HG02870 (cell line): ENCODE data around the gene KNSTRN.

Source experiments
- ATAC-seq: cut with Tn5 transposase; IDR thresholded peaks from one replicate; pipeline ENCODE4 v1.9.1; 2021; ENCODE audit warnings: mild to moderate bottlenecking, moderate library complexity; ENCODE audit not compliant: unreplicated experiment

The KNSTRN gene

DNA sequence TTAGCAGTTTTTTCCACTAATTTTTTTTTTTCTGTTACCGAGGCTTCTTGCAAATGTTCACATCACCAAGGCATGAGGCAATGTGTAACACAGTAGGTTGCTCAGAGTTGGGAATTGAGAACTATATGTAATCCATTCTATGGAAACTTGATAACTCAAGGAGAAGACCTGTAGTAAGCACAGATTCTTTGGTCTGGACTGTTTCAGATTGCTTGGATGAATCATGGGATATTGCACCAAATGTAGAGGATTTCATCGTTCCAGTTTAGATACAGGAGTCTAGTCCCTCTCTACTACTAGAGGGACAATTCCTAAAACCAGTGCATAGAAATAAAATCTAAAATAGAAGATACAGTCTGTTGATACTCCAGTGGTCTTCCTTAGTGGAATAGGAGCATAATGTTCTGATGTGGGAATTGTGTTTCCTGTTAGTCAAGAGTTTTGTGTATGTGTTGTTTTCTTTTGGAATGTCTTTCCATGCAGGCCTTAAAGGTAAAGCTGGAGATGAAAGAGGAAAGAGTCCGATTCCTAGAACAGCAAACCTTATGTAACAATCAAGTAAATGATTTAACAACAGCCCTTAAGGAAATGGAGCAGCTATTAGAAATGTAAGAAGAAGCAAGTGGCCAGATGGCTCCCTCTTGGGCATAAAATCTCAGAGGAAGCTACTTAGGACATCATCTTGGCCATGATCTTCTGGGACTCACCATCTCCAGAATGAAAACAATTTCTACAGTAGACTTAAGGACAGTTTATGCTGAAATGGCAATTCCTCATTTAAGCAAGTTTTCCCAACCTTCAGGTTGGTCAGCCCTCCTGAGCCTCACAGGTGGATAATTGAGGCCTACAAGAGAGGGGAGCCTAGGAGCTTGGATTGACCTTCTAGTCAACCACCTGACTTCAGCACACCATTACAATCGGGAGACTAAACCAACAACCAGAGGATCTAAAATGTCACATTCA, 10.7 kb downstream of the KNSTRN start:
- ATAC-seq: no peak

DNA sequence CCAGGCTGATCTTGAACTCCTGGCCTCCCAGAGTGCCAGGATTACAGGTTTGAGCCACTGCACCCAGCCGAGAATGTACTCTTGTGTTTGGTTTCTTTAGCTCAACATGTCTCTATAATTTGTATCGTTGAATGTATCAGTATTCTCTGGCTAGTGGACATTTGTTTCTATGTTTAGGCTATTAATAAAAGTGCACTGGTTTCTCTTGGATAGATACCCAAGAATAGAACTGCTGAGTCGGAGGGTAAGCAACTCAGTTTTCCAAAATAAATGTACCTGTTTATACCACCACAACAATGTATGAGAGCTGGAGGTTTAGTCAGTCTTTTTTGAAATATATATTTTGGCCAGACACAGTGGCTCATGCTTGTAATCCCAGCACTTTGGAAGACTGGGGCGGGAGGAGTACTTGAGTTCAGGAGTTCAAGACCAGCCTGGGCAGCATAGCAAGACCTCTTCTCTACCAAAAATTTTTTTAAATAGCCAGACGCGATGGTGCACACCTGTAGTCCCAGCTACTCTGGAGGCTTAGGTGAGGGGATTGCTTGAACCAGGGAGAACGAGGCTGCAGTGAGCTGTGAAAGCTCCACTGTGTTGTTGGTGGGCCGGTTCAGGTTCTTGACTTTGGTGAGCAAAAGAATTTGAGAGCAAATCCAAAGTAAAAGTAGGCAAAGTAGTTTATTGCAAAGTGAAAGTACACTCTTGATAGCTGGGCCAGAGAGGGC, 15.3 kb downstream of the KNSTRN start:
- no peak for ATAC-seq

DNA sequence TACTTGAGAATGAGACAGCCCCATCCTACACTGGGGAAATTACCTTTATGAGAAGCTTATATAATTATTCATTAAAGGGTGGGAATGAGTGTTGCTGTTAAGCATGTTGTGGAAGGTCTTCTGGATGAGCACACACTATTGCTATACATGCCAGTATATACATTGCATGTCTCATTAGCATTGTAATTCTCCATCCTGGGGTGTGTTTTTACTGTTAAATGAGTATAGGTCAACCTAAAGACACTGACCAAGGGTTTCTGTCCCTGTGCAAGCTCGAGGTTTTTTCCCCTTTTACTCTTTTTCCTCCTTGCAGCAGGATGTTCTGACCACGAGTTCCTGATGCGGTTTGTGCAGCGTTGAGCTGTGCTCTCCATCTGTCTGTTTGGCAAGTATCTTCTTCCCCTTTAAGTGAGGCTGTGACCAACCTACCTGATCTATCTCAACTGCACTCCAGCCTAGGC, 15.9 kb downstream of the KNSTRN start:
- ATAC-seq: peak; percentile 89

DNA sequence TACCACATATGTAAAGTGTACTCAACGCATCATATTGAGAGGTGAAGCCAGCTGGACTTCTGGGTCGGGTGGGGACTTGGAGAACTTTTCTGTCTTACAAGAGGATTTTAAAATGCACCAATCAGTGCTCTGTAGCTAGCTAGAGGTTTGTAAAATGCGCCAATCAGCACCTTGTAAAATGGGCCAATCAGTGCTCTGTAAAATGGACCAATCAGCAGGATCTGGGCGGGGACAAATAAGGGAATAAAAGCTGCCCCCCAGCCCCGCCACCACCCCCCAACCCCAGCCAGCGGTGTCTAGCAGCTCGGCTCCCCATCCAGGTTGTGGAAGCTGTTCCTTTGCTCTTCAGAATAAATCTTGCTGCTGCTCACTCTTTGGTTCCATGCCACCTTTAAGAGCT, 16.8 kb downstream of the KNSTRN start:
- ATAC-seq: no peak

DNA sequence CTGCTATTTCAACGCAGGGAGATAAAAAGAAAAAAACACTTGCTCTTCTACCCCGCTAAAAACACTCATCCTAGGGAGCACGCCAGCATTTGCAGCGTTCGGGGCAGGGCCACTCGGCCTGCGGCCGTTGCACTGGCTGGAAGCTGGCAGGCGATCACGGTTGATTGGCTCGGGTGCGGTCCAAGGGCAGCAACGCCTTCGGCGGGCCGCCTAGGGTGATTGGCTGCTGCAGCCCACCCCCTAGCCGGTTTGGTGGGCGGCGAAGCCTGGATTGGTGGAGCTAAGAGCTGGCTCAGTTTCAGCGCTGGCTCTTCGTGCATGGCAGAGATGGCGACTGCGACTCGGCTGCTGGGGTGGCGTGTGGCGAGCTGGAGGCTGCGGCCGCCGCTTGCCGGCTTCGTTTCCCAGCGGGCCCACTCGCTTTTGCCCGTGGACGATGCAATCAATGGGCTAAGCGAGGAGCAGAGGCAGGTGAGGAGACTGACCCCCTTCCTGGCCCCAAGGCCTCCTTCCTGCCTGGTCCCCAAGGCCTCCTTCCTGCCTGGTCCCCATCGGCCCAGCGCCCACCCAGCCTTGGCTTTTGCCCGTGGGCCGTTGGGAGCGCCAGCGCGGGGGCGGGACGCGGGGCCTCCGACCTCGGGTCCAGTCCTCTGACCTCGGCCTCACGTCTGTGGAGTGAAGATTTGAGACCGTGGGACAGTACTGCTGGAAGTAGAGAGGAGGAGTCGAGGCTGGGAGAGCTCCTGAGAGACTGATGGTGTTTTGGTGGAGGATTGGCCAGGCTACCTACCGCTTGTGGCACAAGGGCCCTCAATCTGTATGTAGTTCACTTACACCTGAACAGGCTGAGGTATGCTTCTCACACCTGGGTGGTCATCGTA, 23.2 kb downstream of the KNSTRN start, which contains the start of gene IVD:
Gene IVD (plus strand): TSS at position 295 of the 881 bp plus-strand sequence. CDS start 33 bp downstream, at position 328.
- ATAC-seq: peak; percentile 69

DNA sequence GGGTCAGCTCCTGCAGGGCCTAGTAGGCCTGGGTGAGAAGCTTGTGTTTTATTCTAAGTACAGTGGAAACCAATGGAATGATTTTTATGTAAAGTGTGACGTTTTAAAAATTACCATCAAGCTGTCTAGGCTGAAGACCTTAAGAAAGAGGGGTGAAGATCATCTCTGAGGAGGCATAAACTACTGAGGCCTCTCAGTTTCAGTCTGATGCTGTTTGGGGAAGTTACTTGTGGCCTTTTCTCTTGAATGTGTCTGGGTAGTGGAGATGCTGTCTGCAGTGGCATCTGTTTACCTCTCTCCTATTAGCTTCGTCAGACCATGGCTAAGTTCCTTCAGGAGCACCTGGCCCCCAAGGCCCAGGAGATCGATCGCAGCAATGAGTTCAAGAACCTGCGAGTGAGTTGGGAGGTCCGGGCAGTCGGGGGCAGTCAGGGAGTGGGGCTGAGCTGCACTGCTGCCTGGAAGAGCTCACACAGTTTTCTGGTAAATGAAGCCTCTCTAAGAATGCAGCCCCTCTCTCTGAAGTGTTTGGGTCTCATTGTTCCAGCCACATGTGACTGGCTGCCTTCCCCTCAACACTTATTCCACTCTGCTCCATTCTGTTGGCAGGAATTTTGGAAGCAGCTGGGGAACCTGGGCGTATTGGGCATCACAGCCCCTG, 24.9 kb downstream of the KNSTRN start:
- ATAC-seq: peak; percentile 64

DNA sequence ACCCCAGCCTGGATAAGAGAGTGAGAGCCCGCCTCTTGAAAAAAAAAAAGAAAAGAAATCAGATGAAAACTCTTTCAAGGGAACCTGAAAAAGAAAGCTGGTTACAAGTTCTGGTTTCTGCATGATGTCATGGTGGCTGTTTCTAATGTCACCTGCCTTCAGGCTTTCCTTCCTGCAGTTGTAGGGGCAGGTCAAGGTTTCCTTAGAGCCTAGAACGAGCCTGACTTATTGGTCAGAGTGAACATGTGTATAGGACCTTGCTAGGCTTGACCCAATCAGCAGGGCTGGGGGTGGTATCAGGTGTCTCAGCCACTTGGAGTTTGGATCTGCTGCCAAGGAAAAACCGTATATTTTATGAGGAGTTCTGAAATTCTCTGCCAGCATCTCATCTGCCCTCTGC, 26.8 kb downstream of the KNSTRN start:
- peak; percentile 41 for ATAC-seq

DNA sequence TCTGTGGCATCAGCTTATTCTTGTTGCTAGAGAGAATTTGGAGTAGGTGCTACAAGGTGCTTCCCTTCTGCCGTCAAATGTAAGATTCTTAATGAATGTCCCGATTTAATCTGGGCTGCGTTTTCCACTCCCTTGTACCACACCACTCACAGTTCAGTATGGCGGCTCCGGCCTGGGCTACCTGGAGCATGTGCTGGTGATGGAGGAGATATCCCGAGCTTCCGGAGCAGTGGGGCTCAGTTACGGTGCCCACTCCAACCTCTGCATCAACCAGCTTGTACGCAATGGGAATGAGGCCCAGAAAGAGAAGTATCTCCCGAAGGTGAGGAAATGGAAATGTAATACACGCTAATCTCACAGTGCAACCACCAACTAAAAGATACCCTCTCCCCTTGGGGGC, 28.0 kb downstream of the KNSTRN start:
- no peak for ATAC-seq

DNA sequence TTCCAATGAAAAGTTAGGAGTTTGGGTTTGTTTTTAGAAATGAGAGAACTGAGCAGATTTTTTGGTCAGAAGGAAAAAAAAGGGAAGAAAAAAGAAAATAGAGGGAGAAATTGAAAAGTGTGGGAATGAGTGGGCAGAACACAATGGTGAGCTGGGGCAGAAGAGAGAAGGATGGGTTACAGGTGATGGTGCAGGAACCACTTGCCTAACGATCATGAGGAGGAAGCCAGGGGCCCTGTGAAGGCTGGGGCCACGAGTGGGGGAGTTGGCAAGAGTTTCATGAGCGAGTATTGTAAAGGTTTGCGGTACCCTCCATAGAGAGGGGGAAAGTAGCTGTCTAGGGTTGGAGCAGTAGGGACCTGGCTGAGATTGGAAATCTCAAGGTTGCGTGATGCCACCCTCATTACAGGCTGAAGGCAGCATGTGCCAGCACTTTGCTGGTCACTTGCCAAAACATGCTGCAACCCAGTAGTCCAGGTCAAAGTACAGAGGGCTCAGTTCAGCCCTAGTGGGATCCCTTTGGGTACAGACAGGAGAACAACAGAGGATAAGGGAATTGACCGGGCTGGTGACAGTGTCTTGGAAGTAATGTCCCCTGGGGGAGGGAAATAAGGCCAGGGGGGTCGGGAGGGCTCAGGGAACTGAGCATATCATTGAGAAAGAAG, 29.7 kb downstream of the KNSTRN start:
- ATAC-seq: no peak

DNA sequence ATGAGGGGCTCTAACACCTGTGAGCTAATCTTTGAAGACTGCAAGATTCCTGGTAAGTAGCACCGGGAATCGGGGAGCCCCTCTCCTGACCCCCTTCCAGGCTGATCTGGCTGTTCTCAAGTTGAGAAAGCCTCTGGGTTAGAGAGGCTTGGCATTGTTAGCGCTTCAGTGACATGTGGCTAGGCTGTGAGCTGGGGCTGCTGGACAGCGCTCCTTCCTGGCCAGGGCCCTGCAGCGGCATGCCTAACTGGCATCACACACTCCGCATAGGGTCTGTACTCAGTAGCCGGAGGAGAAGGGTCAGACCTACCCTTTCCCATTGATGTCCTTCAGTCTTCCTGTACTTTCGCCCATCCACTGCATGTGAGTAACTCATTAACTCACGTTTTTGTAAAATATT, 30.5 kb downstream of the KNSTRN start:
- ATAC-seq: no peak

DNA sequence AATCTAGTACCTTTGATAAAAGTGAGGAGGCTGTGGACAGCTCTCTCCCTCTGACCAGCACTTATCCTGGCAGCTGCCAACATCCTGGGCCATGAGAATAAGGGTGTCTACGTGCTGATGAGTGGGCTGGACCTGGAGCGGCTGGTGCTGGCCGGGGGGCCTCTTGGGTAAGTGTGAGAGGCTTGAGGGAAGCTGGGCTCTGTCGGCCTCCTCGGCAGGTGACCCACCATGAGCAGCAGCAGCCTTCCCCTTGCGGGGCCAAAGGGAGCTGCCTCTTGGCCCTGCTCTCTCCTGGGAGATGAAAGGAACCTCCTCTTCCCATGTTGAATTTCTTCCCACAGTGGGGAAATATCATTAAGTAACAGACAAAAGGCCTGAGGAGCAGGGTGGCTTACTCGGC, 32.3 kb downstream of the KNSTRN start:
- no peak for ATAC-seq

DNA sequence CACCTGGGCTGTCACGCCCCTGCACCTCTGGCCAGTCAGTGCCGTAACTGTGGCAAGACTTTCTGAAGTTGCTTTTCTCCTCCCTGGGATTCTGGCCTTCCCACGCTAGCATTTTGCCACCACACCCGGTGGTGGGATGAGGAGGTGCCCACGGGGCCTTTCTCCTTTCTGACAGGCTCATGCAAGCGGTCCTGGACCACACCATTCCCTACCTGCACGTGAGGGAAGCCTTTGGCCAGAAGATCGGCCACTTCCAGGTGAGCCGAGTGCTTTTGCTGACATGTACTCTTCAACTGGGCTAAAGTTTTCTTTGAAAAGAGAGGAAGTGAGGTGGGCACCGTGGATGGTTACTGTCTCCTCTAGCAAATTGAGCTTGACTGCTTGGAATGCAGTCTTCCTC, 32.7 kb downstream of the KNSTRN start:
- no peak for ATAC-seq

DNA sequence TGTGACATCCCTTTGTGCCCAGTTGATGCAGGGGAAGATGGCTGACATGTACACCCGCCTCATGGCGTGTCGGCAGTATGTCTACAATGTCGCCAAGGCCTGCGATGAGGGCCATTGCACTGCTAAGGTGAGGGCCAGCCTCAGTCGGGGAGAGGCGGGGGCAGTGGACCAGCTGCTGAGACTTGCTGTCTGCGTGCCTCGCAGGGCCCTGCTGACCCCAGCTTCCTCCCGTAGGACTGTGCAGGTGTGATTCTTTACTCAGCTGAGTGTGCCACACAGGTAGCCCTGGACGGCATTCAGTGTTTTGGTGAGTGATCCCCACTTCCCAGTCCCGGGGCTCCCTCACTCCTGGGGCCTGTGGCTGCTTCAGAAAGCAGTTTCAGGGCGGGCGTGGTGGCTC, 33.5 kb downstream of the KNSTRN start:
- no peak for ATAC-seq

DNA sequence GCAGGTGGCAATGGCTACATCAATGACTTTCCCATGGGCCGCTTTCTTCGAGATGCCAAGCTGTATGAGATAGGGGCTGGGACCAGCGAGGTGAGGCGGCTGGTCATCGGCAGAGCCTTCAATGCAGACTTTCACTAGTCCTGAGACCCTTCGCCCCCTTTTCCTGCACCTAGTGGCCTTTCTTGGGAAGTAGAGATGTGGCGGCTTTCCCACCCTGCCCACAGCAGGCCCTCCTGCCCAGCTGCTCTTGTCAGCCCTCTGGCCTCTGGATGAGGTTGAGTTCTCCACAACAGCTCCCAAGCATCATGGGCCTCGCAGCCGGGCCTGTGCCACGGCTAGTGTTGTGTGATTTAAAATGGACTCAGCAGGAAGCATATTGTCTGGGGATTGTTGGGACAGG, 35.6 kb downstream of the KNSTRN start:
- no peak for ATAC-seq

DNA sequence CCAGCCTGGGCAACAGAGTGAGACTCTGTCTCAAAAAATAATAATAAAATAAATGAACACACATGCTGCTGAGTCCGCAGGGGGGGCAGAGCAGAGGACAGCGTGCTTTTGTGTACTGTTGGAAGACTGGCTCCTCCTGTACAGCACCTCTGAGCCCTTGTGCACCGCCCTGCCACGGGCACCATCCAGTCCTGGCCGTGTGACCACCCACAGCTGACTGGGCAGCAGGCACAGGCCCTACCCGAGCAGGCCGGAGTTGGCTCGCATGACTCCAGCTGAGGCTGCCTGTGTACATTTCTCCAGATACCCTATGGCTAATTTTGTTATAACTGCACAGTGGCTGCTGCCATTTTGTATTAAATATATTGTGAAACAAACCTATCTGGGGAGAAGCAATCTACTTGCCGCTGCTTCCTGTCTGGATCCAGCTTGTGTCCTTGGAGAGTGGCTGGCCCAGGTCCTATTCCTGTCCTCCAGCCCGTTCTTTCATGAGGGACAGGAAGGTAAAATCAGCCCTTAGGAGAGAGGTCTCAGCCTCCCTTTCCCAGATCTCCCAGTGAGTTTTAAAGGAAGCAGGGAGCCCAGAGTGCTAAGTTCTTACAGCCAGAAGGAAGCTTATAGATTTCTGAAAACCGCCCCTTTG, 37.7 kb downstream of the KNSTRN start:
- ATAC-seq: no peak

DNA sequence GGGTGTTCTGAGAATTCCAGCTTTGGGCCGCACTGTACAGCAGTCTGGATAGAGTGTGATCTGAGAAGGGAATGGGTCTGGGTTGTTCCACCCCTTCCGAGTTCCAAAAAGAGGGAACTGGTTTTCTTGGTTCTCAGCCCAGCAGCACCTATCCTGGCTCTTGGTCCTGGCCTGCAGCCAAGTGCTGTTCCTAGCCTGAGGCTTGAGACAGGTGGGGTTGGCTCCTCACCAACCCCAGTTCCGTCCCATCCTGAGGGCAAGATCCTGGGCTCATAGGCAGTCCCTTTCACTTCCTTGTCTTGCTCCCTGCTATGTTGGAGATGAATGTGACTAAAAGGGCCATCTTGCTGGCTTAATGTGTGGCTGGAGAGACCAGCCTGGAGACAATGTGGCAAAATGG, 38.3 kb downstream of the KNSTRN start:
- ATAC-seq: no peak

DNA sequence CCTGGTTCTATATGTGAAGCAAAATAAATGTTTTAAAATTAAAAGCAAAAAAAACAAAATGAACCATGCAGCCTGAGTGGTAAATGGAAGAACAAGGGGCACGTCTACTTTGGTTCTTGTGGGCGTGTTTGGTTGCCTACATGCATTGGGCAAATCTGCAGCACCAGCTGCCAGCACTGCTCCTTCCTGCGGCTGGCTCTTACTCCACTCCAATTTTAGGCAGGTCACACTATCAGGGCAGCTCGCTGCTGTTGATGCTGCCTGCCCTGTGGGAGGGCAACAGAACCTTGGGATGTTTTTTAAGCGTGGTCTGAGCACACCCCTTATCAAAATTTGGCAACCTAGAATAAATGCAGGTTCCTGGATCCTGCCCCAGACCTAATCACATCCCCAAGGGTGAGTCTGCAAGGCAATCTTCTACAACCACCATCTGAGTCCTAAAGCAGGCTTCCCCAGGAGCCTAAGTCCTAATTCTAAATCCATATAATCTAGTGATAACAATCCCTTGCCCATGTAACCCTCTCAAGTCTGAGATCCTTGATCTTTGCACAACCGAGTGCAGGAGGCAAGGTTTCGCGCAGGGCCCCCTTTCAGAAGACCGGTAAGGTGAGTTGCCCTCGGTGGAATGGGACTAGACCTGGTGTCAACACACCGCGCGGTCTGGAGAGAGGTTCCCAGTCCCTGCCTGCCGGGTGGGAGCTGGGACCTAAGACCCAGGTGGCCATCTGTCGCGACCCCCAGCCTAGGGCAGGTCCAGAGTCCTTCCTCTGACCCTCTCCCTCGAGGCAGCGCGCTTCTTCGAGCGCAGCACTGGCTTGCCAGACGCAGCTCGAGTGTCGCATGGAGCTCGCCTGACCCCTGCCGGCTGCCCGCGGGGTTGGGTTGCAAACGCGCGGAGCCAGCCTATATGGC, 39.0 kb downstream of the KNSTRN start:
- ATAC-seq: peak; percentile 71

DNA sequence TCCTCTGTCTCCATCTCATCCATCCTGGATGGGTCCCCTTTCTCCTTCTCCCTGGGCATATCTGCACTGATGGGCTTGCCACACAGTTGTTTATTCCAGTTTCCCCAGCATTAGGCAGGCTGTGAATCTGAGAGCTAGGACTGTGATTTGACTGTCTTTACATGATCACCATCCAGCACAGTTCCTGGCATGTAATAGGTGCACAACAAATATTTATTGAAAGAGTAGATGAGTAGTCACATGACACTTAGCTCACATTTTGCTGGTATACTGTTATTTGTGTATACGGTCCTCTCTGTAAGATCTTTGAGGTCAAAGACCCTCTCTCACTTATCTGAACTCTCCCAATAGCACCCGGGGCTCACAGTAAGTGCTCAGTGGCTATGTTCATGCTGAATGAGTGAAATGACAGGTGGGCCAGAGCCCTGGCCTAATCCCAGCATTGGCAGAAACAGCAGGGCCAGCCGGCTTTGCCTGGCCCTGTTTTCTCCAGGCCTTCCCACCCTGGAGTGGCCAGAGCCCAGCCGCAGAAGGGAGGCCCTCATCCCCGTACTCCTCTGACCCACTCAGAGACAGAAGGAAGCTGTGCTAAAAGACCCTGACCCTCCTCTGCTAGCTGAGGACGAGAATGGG, 42.1 kb downstream of the KNSTRN start:
- no peak for ATAC-seq
